AG04450 (cell line): Measurements from ENCODE around the gene SSX2IP. TPM values are rescaled to one million over a fixed set of nuclear protein-coding genes. Genes with fewer than 3 reads are reported as not detected.

Source experiments
- CTCF ChIA-PET: fragments of 300-600, 350-600 bp; formaldehyde crosslinking; extraction: SDS; loops from one replicate; lab custom pipeline; 2022; ENCODE audit warnings: antibody characterized with exemption, inconsistent platforms; lab: Charles Lee
- POLR2A ChIA-PET: fragments of 350-600 bp; formaldehyde crosslinking; extraction: SDS; loops from one replicate; lab custom pipeline; 2021; ENCODE audit warnings: antibody characterized with exemption, inconsistent platforms; lab: Yijun Ruan, JAX
- DNase-seq: peaks from one replicate; pipeline ENCODE4 v3.0.0-alpha.2; 2011; ENCODE audit warnings: low read depth, low spot score
- H3K27ac ChIP-seq: one replicate; pipeline ENCODE4 v1.5.1; 2012; ENCODE audit warnings: low read depth, low read length, control low read depth
- H3K27me3 ChIP-seq: one replicate; pipeline ENCODE4 v1.6.0; 2012; ENCODE audit warnings: low read length; ENCODE audit not compliant: control insufficient read depth, insufficient read depth
- H3K4me3 ChIP-seq: 2 replicates; pipeline ENCODE4 v1.5.1; 2011; ENCODE audit warnings: mild to moderate bottlenecking, low read depth, low read length, control low read depth
- H3K9me3 ChIP-seq: 2 replicates; pipeline ENCODE4 v1.5.1; 2012; ENCODE audit warnings: low read length; ENCODE audit not compliant: control insufficient read depth, insufficient read depth
- CTCF ChIP-seq: IDR thresholded peaks from 2 replicates; pipeline ENCODE4 v1.5.1; 2011; ENCODE audit warnings: low read depth, low read length, control low read depth, inconsistent platforms
- polyA plus RNA-seq: library from polyadenylated mRNA; depleted of rRNA; stranded (reverse); fragments of >200 nt; gene quantifications from 2 replicates; pipeline ENCODE4 v1.2.3, GENCODE V29; 2011

The SSX2IP gene
- polyA plus RNA-seq, 1 experiment = 31.7 TPM

- CTCF ChIA-PET = interaction anchor here (0.6 to 0.7 kb wide), 2 partner anchors 16 to 414 kb away, joined by 3 read pairs; no protein-coding TSS in a partner anchor
- peak overlapping the region; percentile 73 for H3K4me3 ChIP-seq
- H3K9me3 ChIP-seq = peaks cover 5% of the 10 kb centered on the region; the same call in 1 of the 2 replicates
- H3K27me3 ChIP-seq = no peaks in the 10 kb centered on the region
- no peak for DNase-seq
- POLR2A ChIA-PET = no interaction called here
- TF ChIP-seq CTCF = no peak
- no peak overlapping the region for H3K27ac ChIP-seq
Observed at GRCh38 chr1:84691122-84691783, 992 bp upstream of the SSX2IP start.

- Histone ChIP-seq H3K9me3 (peaks cover 5% of the 10 kb centered on the region; the same call in 1 of the 2 replicates), H3K27me3 (no peaks in the 10 kb centered on the region), H3K4me3 (peak overlapping the region; percentile 73), H3K27ac (no peak overlapping the region)
- DNase-seq = no peak
- TF ChIP-seq CTCF = peak; percentile 44
- POLR2A ChIA-PET = interaction anchor here (0.7 kb wide), 1 partner anchor 202 kb away, joined by 6 read pairs; no protein-coding TSS in a partner anchor
- CTCF ChIA-PET = interaction anchor here (0.6 to 2.8 kb wide), 9 partner anchors 10 to 161 kb away, joined by 3 to 18 read pairs (median 4); no protein-coding TSS in a partner anchor
Observed at GRCh38 chr1:84689514-84690396, 506 bp downstream of the SSX2IP start.

- Histone ChIP-seq H3K27me3 (no peaks in the 10 kb centered on the region), H3K4me3 (peak overlapping the region; percentile 73), H3K27ac (no peak overlapping the region), H3K9me3 (peaks cover 3% of the 10 kb centered on the region; the same call in 1 of the 2 replicates)
- ChIA-PET POLR2A (no interaction called here), CTCF (interaction anchor here (1.2 to 2.8 kb wide), 6 partner anchors 13 to 83 kb away, joined by 3 to 18 read pairs (median 3); no protein-coding TSS in a partner anchor)
- DNase-seq = no peak
- TF ChIP-seq CTCF = no peak
Observed at GRCh38 chr1:84688463-84689061, 1.7 kb downstream of the SSX2IP start.

GRCh38 chr1:84687714-84688462, 2.4 kb downstream of the SSX2IP start:
- H3K27ac ChIP-seq = no peak overlapping the region
- no peak for DNase-seq
- no peak for TF ChIP-seq CTCF
- H3K9me3 ChIP-seq = no peaks in the 10 kb centered on the region
- H3K4me3 ChIP-seq = peak overlapping the region; percentile 73
- CTCF ChIA-PET = interaction anchor here (1.6 to 2.8 kb wide), 3 partner anchors 12 to 84 kb away, joined by 3 to 18 read pairs (median 8); no protein-coding TSS in a partner anchor
- POLR2A ChIA-PET = no interaction called here
- no peaks in the 10 kb centered on the region for H3K27me3 ChIP-seq
